Daoy (cell line): ENCODE results near the gene ZNF777. TPM values are rescaled to one million over a fixed set of nuclear protein-coding genes. Genes with fewer than 3 reads are reported as not detected.
"Not testable (repeated sequence)": the region's sequence is repeated elsewhere in the genome, so short reads cannot be mapped to it uniquely, and the experiment has no call there.

Experiments used
- DNase-seq: peaks from one replicate; pipeline ENCODE4 v3.0.0-alpha.2; 2015; ENCODE audit warnings: low read depth
- total RNA-seq: library from RNA; depleted of rRNA; stranded (reverse); fragments of >200 nt; shearing (Covaris generic); gene quantifications from 2 replicates; pipeline ENCODE4 v1.2.3, GENCODE V29; 2014; rRNA removed

Gene ZNF777
- 8.2 and 11.4 TPM in 2 replicates for total RNA-seq

DNA sequence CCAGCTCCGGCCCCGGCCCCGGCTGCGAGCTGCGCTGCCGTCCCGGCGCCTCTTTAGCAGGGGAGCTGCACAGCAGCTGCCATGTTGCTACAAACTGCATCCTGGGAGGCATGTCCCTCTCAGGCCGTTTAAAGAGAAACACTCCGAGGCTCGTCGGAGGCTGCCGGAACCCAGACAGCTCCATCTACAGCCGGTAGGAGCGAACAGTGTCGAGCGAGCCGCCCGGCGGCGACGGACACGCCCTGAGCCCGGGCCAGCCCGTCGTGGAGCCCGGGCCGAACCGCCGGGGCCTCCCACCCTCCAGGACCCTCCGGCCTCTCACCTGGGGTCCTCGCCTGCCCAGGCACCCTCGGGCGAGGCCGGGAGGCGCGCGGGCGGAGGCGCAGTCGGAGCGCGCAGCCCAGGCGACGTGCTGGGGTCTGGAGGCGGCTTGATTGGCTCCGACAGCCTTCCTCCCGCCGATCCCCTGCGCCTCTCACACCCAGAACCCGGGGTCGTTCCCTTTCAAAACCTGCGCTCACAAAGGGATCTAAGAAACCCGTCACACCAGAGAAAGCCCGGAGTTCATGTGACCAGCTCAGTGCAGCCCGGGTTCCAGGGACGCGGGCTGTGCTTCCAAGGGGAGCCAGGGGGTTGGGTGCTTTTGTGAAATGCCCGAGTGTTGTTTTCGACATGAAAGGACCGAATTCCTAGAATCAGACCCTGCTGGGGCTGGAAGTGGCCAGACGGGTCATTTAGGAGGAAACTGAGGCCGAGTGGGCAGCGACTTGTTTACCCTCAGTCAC, at the start of gene ZNF777:
Gene ZNF777 (minus strand): TSS at position 570 of the 785 bp plus-strand sequence. CDS start 5,040 bp downstream, outside the sequence.
- peak; percentile 94 for DNase-seq

- no peak for DNase-seq
Measured at GRCh38 chr7:149510248-149510647, 49.4 kb upstream of the ZNF777 start.

DNA sequence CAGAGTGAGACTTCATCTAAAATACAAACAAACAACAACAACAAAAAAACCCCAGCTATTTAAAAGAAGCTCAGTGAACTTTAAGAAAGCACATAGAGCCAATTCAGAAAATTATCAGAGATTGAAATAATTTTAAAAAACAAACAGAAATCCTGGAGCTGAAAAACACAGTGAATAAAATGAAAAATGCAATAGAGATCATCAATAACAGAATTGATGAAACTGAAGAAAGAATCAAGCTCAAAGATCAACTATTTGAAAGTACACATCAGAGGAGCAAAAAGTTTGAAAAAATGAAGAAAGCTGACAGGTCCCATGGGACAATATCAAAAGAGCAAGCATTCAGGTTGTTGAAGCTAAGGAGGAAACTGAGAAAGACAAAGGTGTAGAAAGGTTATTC, 48.9 kb upstream of the ZNF777 start:
- no peak for DNase-seq

- no peak for DNase-seq
Measured at GRCh38 chr7:149505551-149505950, 44.7 kb upstream of the ZNF777 start.

GRCh38 chr7:149501651-149502050, 40.8 kb upstream of the ZNF777 start:
- no peak for DNase-seq

DNA sequence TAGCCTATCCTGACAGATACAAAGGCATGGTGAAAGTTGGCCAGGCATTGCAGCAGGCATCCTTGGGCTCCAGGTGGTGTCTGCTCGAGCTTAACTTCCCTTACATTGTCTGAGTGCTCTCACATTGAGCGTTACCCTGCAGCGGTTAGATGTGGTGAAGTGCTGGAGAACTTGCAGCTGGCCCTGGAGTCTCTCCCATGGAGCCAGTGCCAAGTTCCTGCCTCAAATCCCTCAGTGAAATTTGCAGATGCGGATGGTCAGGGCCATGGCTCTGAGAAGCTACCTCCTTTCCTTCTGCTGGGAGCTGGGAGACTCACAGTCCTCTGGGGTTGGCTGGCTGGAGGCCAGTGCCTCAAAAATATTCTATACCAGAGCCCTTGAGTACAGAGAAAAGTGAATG, 40.0 kb upstream of the ZNF777 start:
- DNase-seq, result no peak

DNA sequence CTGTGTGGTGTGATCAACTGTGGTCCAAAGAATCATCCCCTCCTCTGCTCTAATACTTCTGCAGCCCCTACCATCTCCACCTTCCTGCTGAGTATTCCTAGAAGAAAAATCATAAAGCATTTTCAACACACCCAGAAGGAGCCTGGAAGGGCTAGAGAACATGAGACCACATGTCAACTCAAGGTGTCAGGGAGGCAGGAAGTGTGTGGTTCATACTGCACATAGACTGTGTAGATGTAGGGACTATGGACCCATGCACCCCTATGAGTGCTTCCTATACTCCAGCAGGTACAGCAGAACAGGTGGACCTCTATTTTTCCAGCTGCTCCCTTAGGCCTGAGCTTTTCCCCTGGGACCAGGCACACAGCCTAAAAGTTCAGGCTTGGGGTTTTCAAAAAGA, 39.3 kb upstream of the ZNF777 start:
- DNase-seq, result no peak

GRCh38 chr7:149498811-149499210, 37.9 kb upstream of the ZNF777 start:
- no peak for DNase-seq

GRCh38 chr7:149497467-149498261, 36.8 kb upstream of the ZNF777 start, which contains the start of gene ZNF746:
TSS of gene ZNF746 (minus strand) at chr7:149497809. CDS start at chr7:149497536, 273 bp downstream.
- DNase-seq, result peak; percentile 96

DNA sequence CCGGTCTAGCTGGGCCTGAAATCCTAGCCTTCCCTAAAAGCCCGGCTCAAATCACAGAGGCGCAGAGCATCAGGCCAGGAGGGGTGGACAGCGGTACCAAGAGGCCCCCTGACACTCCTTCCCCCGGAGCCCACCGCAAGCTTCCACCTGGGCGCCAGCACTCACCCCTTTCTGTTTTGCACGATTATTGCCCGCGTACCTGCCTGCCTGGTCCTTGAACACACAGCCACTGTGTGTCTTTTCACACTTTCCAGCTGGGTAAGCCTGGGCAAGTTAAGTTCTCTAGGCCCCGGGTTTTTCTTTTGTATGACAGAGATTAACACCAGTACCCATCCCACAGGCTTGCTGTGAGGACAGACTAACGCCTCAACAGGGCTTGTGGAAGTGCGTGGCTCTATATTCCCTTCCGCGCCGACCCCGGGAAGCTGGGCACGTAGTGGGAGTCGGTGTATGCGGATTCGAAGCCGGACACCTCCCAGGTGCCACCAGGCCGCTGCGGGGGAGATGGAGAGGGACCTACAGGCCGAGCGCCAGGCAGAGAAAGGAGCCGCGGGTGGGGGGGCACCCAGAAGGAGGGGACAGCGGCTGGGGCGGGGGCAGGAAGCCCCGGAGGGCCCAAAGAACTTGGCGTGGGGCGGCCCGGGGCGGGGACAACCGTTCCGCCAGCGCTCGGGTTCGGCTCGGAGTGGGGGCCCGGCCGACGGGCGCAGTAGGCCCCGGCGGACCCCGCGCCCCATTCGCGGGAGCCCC, 36.0 kb upstream of the ZNF777 start:
- DNase-seq, result peak; percentile 60

DNA sequence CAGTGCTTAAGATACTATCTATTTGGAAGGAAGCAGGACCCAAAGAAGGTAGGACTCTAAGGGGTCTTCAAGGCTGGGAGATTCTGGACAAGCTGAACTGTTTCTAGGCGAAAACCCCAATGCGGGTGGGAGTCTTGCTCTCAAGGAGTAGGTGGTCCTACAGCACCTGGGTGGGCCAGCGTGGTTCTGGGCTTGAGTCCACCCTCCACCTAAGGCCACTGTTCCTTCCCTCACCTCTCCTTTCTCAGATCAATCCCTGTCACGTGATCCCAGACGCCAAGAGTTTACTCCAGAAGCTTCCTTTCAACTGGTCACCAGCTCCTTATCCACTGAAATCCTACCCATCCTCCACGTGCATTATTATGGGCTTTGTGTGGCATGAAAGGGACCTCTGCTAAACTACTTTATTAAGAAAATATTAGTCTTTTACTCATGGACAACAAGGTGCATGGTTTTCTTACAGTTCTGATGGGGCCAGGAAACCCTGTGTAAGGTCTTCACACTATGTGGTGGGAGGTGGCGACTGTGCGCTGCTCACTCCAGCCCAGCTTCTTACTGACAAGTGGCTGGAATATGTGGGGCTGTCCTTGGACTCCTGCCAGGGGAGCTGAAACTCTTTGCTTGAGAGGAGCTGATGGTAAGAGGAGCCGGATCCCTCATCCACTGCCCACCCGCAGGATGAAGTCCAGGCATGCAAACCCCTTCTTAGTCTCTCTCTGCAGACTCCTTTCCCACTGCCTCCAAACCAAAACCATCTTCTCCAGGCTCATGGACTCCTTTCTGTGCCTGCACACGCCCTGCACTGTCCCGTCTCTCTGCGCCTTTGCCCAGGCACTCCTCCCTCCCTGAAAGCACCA, 35.2 kb upstream of the ZNF777 start:
- peak; percentile 81 for DNase-seq

DNA sequence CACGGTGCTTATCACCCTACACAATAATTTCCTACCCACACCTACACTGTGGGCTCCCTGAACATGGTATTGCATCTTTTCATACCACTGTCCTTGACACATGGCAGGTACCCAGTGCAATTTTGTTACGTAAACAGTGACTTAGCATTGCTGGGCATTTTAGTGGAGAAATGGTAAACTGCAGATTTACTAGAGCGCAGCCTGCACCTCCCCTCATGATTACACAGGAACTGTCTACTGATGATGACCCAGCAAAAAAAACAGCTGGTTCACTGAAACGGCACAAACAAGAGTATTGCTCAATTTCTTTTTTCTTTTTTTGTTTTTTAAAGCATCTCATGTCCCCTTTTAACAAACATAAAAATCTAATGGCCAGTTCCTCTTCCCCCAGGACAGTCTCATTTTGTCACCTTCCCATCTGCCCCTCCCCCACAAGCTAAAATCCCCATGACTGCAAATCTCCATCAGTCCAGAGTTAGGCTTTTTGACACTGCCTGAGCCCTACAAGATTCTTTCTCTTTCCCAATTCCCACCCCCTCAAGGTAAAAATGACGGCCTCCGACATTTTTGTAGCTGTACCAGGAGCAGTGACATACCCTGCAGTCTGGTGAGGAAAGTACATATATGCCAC, 34.0 kb upstream of the ZNF777 start:
- DNase-seq, result no peak

DNA sequence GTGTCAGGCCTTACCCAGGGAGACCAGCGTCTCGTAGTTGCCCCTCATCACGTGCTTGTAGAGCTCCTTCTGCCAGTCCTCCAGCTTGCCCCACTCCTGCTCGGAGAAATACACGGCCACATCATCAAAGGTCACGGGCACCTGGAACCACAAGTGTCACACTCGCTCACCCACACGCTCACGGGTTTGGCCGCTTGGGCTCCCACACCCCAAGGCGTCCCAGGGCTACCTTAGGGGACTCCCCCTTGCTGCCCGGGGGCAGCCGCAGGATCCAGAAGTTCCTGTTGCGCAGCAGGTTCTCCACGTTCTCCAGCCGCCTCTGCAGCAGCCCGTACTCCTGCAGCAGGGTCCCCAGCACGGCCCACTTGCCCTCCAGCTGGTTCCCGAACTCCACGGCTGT, 33.1 kb upstream of the ZNF777 start:
- DNase-seq, result not testable (repeated sequence)

DNA sequence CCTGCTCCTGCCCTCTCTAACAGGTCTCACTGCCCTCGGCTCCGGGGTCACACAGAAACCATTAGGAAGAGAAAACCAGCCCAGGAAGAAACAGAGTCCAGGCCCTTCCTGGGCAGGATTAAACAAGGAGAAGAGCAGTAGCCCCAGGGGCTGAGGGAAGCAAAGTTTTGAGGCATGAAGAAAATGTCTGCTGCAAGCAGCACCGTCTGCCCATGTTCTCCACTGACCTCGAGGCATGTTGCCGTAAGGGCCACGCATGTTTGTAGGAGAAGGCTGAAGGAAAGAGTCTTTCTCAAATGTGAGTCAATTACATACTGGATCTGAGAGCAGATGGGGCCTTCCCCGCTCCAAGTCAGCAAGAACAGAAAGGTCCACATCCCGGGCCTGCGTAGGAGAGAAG, 32.5 kb upstream of the ZNF777 start:
- no peak for DNase-seq

- no peak for DNase-seq
Measured at GRCh38 chr7:149490083-149490760, 29.4 kb upstream of the ZNF777 start.

DNA sequence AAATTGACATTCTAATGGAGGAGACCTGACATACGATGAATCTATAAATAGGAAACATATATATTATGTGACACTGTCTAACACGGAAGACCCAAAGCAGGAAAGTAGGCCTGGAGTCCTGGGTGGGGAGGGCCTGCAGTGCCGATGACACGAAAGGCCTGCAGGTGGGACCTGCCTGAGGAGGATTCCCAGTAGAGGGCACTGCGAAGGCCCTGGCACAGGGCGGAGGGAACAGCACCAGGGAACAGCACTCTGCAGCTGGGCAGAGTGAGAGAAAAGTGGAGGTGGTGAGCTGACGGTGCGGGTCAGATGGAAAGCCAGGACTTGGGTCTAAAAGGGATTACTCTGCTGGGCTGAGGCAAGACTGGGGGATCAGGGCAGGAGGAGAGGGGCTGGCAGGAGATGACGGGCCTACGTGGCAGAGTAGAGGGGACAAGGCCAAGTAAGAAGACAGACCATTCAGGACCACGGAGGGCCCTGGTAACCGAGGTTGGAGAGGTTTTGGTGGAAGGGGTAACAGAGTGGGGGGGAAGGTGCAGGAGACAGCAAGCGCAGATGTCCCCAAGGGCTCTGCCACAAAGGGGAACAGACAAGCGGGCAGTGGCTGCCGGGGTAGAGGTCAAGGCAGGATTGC, 28.6 kb upstream of the ZNF777 start:
- no peak for DNase-seq

DNA sequence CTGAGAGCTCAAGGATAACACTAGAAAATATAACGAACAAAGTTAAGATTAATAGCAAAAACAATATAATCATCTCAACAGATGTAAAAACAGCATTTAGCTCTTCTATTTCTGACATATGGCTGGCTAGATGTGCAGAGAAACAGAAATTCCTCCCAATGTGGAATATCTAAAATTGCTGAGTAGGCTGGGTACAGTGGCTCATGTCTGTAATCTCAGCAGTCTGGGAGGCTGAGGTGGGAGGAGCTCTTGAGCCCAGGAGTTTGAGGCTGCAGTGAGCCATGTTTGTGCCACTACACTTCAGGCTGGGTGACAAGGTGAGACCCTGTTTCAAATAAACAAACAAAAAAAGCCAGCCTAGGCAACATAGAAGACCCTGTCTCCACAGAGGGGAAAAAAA, 18.7 kb upstream of the ZNF777 start:
- no peak for DNase-seq

- no peak for DNase-seq
Measured at GRCh38 chr7:149478754-149479153, 17.9 kb upstream of the ZNF777 start.
